Epithelial cell of proximal tubule (primary cell): ENCODE measurements around the gene PTTG1IP. TPM values are rescaled to one million over a fixed set of nuclear protein-coding genes. Genes with fewer than 3 reads are reported as not detected.

Source experiments
- DNase-seq: peaks from one replicate; pipeline ENCODE4 v3.0.0-alpha.2; 2011; ENCODE audit warnings: low read depth
- H3K4me3 ChIP-seq: 2 replicates; pipeline ENCODE4 v1.5.1; 2011; ENCODE audit warnings: low read depth, mild to moderate bottlenecking, low read length
- CTCF ChIP-seq: conservative IDR thresholded peaks from 2 replicates; pipeline ENCODE4 v1.5.1; 2012; ENCODE audit warnings: low read depth, mild to moderate bottlenecking, low read length
- total RNA-seq: library from RNA; depleted of rRNA; stranded (reverse); fragments of >200 nt; gene quantifications from 2 replicates; pipeline ENCODE4 v1.2.3, GENCODE V29; 2015

The PTTG1IP gene
- total RNA-seq, 1 donor from 2014 or later = 311 TPM

GRCh38 chr21:44898851-44899767, 25.6 kb upstream of the PTTG1IP start:
- no peak overlapping the region for H3K4me3 ChIP-seq
- no peak for TF ChIP-seq CTCF
- no peak for DNase-seq

GRCh38 chr21:44898011-44898488, 24.6 kb upstream of the PTTG1IP start:
- no peak for TF ChIP-seq CTCF
- H3K4me3 ChIP-seq = no peak overlapping the region
- DNase-seq = no peak

- no peak for TF ChIP-seq CTCF
- no peak for DNase-seq
- no peak overlapping the region for H3K4me3 ChIP-seq
These were observed 24.0 kb upstream of the PTTG1IP start for GRCh38 chr21:44897326-44898010.

GRCh38 chr21:44896561-44897286, 23.2 kb upstream of the PTTG1IP start:
- no peak overlapping the region for H3K4me3 ChIP-seq
- TF ChIP-seq CTCF = no peak
- no peak for DNase-seq

GRCh38 chr21:44895859-44896258, 22.4 kb upstream of the PTTG1IP start:
- DNase-seq = no peak
- no peak overlapping the region for H3K4me3 ChIP-seq
- no peak for TF ChIP-seq CTCF

- DNase-seq = no peak
These were observed 21.3 kb upstream of the PTTG1IP start for GRCh38 chr21:44894687-44895302.

More at GRCh38 chr21:44894687-44895302, 21.3 kb upstream of the PTTG1IP start:
- H3K4me3 ChIP-seq = no peak overlapping the region
- TF ChIP-seq CTCF = no peak
